SK-N-SH (cell line): Measurements from ENCODE around the gene COL4A2. TPM values are rescaled to one million over a fixed set of nuclear protein-coding genes. Genes with fewer than 3 reads are reported as not detected.
"Not testable (repeated sequence)": the region's sequence is repeated elsewhere in the genome, so short reads cannot be mapped to it uniquely, and the experiment has no call there.

Experiments
- CTCF ChIA-PET: fragments of 300-600, 350-600 bp; formaldehyde crosslinking; extraction: SDS; loops from one replicate; lab custom pipeline; 2021; lab: Yijun Ruan, JAX
- POLR2A ChIA-PET: fragments of 350-600 bp; sonication (Branson Sonifier 250); formaldehyde crosslinking; extraction: SDS; loops from one replicate; lab custom pipeline; 2020; ENCODE audit warnings: antibody characterized with exemption, inconsistent platforms; lab: Yijun Ruan, JAX
- DNase-seq: peaks from one replicate; pipeline ENCODE4 v3.0.0; 2012
- H2AFZ ChIP-seq: fragments of 200-600 bp; sonication (generic); 2 replicates; pipeline ENCODE4 v1.8.1; 2016; ENCODE audit warnings: antibody characterized with exemption, mild to moderate bottlenecking, low read depth
- H3F3A ChIP-seq: fragments of 200-600 bp; sonication (generic); replicated peaks from 2 replicates; pipeline ENCODE3; 2016; ENCODE audit warnings: antibody characterized with exemption, mild to moderate bottlenecking; ENCODE audit not compliant: insufficient read depth
- H3K27ac ChIP-seq, 2 experiments: fragments of 200-500 bp in 1 of 2; fragments of 200-600 bp in 1 of 2; sonication (Bioruptor generic) in 1 of 2; sonication (generic), shearing (Covaris generic) in 1 of 2; 2 replicates each; pipeline versions ENCODE4 v1.5.1 to v1.6.1; 2014 to 2016; ENCODE audit warnings: low read depth in 2 of 2, inconsistent platforms in 1 of 2, low read length in 1 of 2, mild to moderate bottlenecking in 1 of 2, mixed read lengths in 1 of 2
- H3K27me3 ChIP-seq: fragments of 200-600 bp; sonication (generic), shearing (Covaris generic); 2 replicates; pipeline ENCODE4 v1.6.1; 2016; ENCODE audit warnings: mixed run types; ENCODE audit not compliant: insufficient read depth
- H3K36me3 ChIP-seq, 2 experiments: fragments of 200-500 bp in 1 of 2; fragments of 200-600 bp in 1 of 2; sonication (Bioruptor generic) in 1 of 2; sonication (generic) in 1 of 2; replicated peaks in 1 of 2; 2 replicates each; pipeline versions ENCODE3 to v1.5.1; 2014 to 2016; ENCODE audit warnings: low read length in 1 of 2, mild to moderate bottlenecking in 1 of 2; ENCODE audit not compliant: insufficient read depth in 2 of 2, control insufficient read depth in 1 of 2
- H3K4me1 ChIP-seq, 2 experiments: fragments of 200-500 bp in 1 of 2; fragments of 200-600 bp in 1 of 2; sonication (Bioruptor generic) in 1 of 2; sonication (generic), shearing (Covaris generic) in 1 of 2; 2 replicates each; pipeline versions ENCODE4 v1.5.1 to v1.6.1; 2014 to 2016; ENCODE audit warnings: low read depth in 1 of 2, low read length in 1 of 2, mixed run types in 1 of 2; ENCODE audit not compliant: insufficient read depth in 2 of 2, control insufficient read depth in 1 of 2
- H3K4me2 ChIP-seq: fragments of 200-600 bp; sonication (generic), shearing (Covaris generic); 2 replicates; pipeline ENCODE4 v1.6.1; 2017; ENCODE audit warnings: mixed run types
- H3K4me3 ChIP-seq, 2 experiments: fragments of 200-500 bp in 1 of 2; fragments of 200-600 bp in 1 of 2; sonication (Bioruptor generic) in 1 of 2; sonication (generic), shearing (Covaris generic) in 1 of 2; 2 replicates each; pipeline versions ENCODE4 v1.5.1 to v1.8.1; 2014 to 2016; ENCODE audit warnings: low read depth in 2 of 2, inconsistent platforms in 1 of 2, low read length in 1 of 2, mild to moderate bottlenecking in 1 of 2, mixed read lengths in 1 of 2, moderate library complexity in 1 of 2
- H3K79me2 ChIP-seq: fragments of 200-600 bp; sonication (generic); 2 replicates; pipeline ENCODE4 v1.8.1; 2017; ENCODE audit warnings: mild to moderate bottlenecking; ENCODE audit not compliant: insufficient read depth
- H3K9ac ChIP-seq: fragments of 200-600 bp; sonication (generic); 2 replicates; pipeline ENCODE4 v1.6.1; 2017; ENCODE audit warnings: mixed run types
- H3K9me2 ChIP-seq: fragments of 200-600 bp; sonication (generic); 2 replicates; pipeline ENCODE4 v1.6.1; 2017; ENCODE audit warnings: mixed run types
- H3K9me3 ChIP-seq: fragments of 200-600 bp; sonication (generic); 2 replicates; pipeline ENCODE4 v1.6.1; 2017; ENCODE audit warnings: mixed run types, mild to moderate bottlenecking, moderate library complexity
- H4K20me1 ChIP-seq: fragments of 200-600 bp; sonication (generic); 2 replicates; pipeline ENCODE4 v1.6.1; 2017; ENCODE audit warnings: mild to moderate bottlenecking, mixed run types; ENCODE audit not compliant: insufficient read depth
- CHD2 ChIP-seq: fragments of 150-350 bp; IDR thresholded peaks from 2 replicates; pipeline ENCODE4 v1.6.1; 2018; ENCODE audit warnings: low read length; ENCODE audit not compliant: partially characterized antibody
- EP300 ChIP-seq, 2 experiments: IDR thresholded peaks; 2 replicates each; pipeline versions ENCODE4 v1.4.0 to v1.6.1; 2012; ENCODE audit warnings: borderline replicate concordance in 1 of 2, low read depth in 1 of 2, low read length in 1 of 2
- EZH2phosphoT487 ChIP-seq: fragments of 200-600 bp; sonication (generic); IDR thresholded peaks from 2 replicates; pipeline ENCODE4 v1.6.1; 2017; ENCODE audit warnings: low read depth, mixed run types, mild to moderate bottlenecking, antibody characterized with exemption, moderate library complexity, borderline replicate concordance
- GABPA ChIP-seq: IDR thresholded peaks from 2 replicates; pipeline ENCODE4 v1.4.0; 2012; ENCODE audit warnings: low read depth, mild to moderate bottlenecking
- MEF2A ChIP-seq: IDR thresholded peaks from 2 replicates; pipeline ENCODE4 v1.4.0; 2012; ENCODE audit warnings: low read depth, borderline replicate concordance
- POLR2AphosphoS5 ChIP-seq: IDR thresholded peaks from 2 replicates; pipeline ENCODE4 v1.6.1; 2012; ENCODE audit warnings: low read depth, low read length
- RXRA ChIP-seq: IDR thresholded peaks from 2 replicates; pipeline ENCODE4 v1.4.0; 2012; ENCODE audit warnings: low read depth, mild to moderate bottlenecking, borderline replicate concordance
- SIN3A ChIP-seq: IDR thresholded peaks from 2 replicates; pipeline ENCODE4 v1.6.1; 2012; ENCODE audit warnings: low read depth, mild to moderate bottlenecking, low read length, moderate library complexity, borderline replicate concordance
- SMC3 ChIP-seq: IDR thresholded peaks from 2 replicates; pipeline ENCODE4 v1.6.1; 2012; ENCODE audit warnings: low read depth, low read length, improper control_type of control experiment
- TCF12 ChIP-seq: IDR thresholded peaks from 2 replicates; pipeline ENCODE4 v1.4.0; 2012
- YY1 ChIP-seq: IDR thresholded peaks from 2 replicates; pipeline ENCODE4 v1.4.0; 2012; ENCODE audit warnings: low read depth, mild to moderate bottlenecking
- WGBS: methylation state at CpG from one replicate; pipeline ENCODE4 v1.1.6; 2017; ENCODE audit warnings: low lambda C conversion rate; 5-methylcytosine and 5-hydroxymethylcytosine counted together
- polyA plus RNA-seq, 3 experiments: library from polyadenylated mRNA; depleted of rRNA; stranded (reverse); fragments of >200 nt; gene quantifications; 2 replicates each; pipeline ENCODE4 v1.2.3, GENCODE V29; 2012
- TF ChIP-seq, protein P1 (sequence below): IDR thresholded peaks from 2 replicates; pipeline ENCODE4; 2012
- TF ChIP-seq, protein P2 (sequence below): IDR thresholded peaks from 2 replicates; pipeline ENCODE4 v1.4.0; 2012; ENCODE audit warnings: low read depth, borderline replicate concordance

The COL4A2 gene
- polyA plus RNA-seq, 1 of the 3 experiments (the other 2 are of a cell fraction): 137 TPM

DNA sequence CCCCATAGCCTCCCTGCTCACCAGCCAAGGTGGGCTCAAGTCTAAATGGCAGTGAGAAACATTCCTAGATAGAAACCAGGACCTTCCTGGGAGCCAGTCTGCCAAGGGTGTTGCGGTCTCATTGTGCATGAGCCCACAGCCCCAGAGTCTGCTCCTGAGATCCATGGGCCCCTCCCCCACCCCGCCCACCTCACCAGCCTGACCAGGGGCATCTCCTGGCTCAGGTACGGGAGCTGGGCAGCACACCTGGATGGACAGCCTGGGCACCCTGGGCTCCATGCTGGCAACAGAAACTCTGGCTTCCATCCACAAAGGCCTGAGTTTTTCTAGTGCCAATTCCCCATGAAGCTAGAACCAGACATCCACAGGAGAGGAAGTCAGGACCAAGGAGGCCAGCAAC lies 188.8 kb downstream of the COL4A2 start:
- ChIA-PET CTCF (no interaction called here), POLR2A (no interaction called here)
- Histone ChIP-seq H3F3A (peaks cover 8% of the 10 kb centered on the region), H2AFZ (no peak overlapping the region), H3K27me3 (no peaks in the 10 kb centered on the region), H3K4me3 (no peak overlapping the region), H3K36me3 (peaks cover 29 to 66% of the 10 kb centered on the region in 2 experiments), H3K4me1 (no peaks in the 10 kb centered on the region; a peak in 1 of 4 replicates), H3K9me3 (no peaks in the 10 kb centered on the region), H3K4me2 (no peak overlapping the region), H3K79me2 (no peaks in the 10 kb centered on the region), H3K27ac (no peak overlapping the region), H3K9ac (no peak overlapping the region), H3K9me2 (no peaks in the 10 kb centered on the region)
- no CpG with 5 or more reads among the region's 3 CpGs for WGBS
- TF ChIP-seq, protein P1, sequence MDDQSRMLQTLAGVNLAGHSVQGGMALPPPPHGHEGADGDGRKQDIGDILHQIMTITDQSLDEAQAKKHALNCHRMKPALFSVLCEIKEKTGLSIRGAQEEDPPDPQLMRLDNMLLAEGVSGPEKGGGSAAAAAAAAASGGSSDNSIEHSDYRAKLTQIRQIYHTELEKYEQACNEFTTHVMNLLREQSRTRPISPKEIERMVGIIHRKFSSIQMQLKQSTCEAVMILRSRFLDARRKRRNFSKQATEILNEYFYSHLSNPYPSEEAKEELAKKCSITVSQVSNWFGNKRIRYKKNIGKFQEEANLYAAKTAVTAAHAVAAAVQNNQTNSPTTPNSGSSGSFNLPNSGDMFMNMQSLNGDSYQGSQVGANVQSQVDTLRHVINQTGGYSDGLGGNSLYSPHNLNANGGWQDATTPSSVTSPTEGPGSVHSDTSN: no peak
- TF ChIP-seq TCF12 (no peak), CHD2 (no peak), SIN3A (no peak), YY1 (no peak), MEF2A (no peak)
- TF ChIP-seq, all 33 proteins: peak for 0
- DNase-seq: no peak
- no peaks in the 10 kb centered on the region for H4K20me1 ChIP-seq

DNA sequence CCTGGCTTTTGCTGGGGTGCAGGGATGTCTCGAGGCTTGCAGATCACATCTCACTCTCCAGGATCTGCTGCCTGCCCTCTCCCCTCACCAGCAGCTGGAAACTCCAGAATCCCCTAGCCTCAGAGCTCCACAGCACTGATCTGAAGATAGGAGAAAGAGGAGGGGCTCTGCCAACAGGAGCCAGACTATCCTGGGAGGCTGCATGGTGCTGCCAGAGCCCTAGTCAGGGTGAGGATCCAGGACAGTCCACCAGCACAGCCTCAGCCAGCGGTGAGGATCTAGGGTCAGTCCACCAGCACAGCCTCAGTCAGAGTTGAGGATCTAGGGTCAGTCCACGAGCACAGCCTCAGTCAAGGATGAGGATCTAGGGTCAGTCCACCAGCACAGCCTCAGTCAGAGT lies 189.2 kb downstream of the COL4A2 start:
- Histone ChIP-seq H2AFZ (no peak overlapping the region), H3F3A (peaks cover 8% of the 10 kb centered on the region), H3K79me2 (no peaks in the 10 kb centered on the region), H3K36me3 (peaks cover 27 to 64% of the 10 kb centered on the region in 2 experiments), H3K9ac (no peak overlapping the region), H3K4me1 (no peaks in the 10 kb centered on the region; a peak in 1 of 4 replicates), H3K4me2 (no peak overlapping the region), H3K27ac (no peak overlapping the region), H3K9me2 (no peaks in the 10 kb centered on the region), H4K20me1 (no peaks in the 10 kb centered on the region), H3K4me3 (no peak overlapping the region), H3K27me3 (no peaks in the 10 kb centered on the region), H3K9me3 (no peaks in the 10 kb centered on the region)
- ChIA-PET CTCF (no interaction called here), POLR2A (no interaction called here)
- no peak for TF ChIP-seq SIN3A
- TF ChIP-seq SMC3: no peak
- TF ChIP-seq RXRA: no peak
- WGBS: 90% methylated on average over 3 of the region's 3 CpGs
- no peak for DNase-seq

DNA sequence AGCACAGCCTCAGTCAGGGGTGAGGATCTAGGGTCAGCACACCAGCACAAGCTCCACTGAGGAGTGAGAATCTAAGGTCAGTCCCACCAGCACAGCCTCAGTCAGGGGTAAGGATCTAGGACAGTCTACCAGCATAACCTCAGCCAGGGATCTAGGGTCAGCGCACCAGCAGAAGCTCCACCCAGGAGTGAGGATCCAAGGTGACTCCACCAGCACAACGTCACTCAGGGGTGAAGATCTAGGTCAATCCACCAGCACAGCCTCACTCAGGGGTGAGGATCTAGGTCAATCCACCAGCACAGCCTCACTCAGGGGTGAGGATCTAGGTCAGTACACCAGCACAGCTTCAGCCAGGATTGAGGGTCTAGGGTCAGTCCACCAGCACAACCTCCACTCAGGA lies 189.9 kb downstream of the COL4A2 start:
- POLR2A ChIA-PET: no interaction called here
- no CpG with 5 or more reads among the region's 2 CpGs for WGBS
- peaks cover 8% of the 10 kb centered on the region for H3F3A ChIP-seq
- H3K4me3 ChIP-seq: no peak overlapping the region
- no peaks in the 10 kb centered on the region for H4K20me1 ChIP-seq
- H2AFZ ChIP-seq: no peak overlapping the region
- H3K79me2 ChIP-seq: no peaks in the 10 kb centered on the region
- TF ChIP-seq POLR2AphosphoS5: no peak
- TF ChIP-seq EZH2phosphoT487: no peak
- no peak for TF ChIP-seq GABPA
- TF ChIP-seq YY1: no peak
- TF ChIP-seq SMC3: no peak
- no peak for TF ChIP-seq EP300 (IDR thresholded peaks at IDR 0.05; ENCODE audit: borderline replicate concordance in 1 of 2, low read depth in 1 of 2, low read length in 1 of 2)
- no peak for TF ChIP-seq CHD2
- TF ChIP-seq, protein P2, sequence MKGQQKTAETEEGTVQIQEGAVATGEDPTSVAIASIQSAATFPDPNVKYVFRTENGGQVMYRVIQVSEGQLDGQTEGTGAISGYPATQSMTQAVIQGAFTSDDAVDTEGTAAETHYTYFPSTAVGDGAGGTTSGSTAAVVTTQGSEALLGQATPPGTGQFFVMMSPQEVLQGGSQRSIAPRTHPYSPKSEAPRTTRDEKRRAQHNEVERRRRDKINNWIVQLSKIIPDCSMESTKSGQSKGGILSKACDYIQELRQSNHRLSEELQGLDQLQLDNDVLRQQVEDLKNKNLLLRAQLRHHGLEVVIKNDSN: no peak
- TF ChIP-seq, all 33 proteins: peak for 0
- no peak overlapping the region for H3K4me2 ChIP-seq
- H3K9ac ChIP-seq: no peak overlapping the region
- CTCF ChIA-PET: no interaction called here
- no peaks in the 10 kb centered on the region for H3K27me3 ChIP-seq
- DNase-seq: no peak
- no peaks in the 10 kb centered on the region; a peak in 1 of 4 replicates for H3K4me1 ChIP-seq
- H3K9me2 ChIP-seq: no peaks in the 10 kb centered on the region
- H3K9me3 ChIP-seq: no peaks in the 10 kb centered on the region
- H3K36me3 ChIP-seq: peaks cover 23 to 65% of the 10 kb centered on the region in 2 experiments
- no peak overlapping the region for H3K27ac ChIP-seq

DNA sequence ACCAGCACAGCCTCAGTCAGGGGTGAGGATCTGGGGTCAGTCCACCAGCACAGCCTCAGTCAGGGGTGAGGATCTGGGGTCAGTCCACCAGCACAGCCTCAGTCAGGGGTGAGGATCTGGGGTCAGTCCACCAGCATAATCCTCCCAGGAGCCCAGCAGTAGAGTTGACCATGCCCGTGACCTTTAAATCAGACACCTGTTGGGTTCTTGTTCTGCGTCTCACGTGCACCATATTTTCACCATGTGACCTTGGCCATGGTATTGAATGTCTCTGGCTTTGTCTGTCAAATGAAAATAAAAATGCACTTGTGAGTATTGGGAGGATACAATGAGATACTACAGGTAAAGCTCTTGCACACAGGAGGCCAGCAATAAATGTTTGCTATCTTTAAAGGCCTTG lies 190.8 kb downstream of the COL4A2 start:
- CTCF ChIA-PET, POLR2A ChIA-PET, H3K9me3 ChIP-seq, H3K4me1 ChIP-seq, DNase-seq, H2AFZ ChIP-seq, H3K4me3 ChIP-seq, H3K27me3 ChIP-seq, H3K9me2 ChIP-seq, H3K9ac ChIP-seq, H3K79me2 ChIP-seq, H4K20me1 ChIP-seq, H3K4me2 ChIP-seq, H3F3A ChIP-seq, H3K27ac ChIP-seq: not testable (repeated sequence)
- WGBS: 93% methylated on average over 3 of the region's 3 CpGs
- H3K36me3 ChIP-seq: peaks cover 17 to 65% of the 10 kb centered on the region in 2 experiments
